ENCODE results near the gene C2orf74.
A peak's percentile ranks its signal among the peaks of the same experiment; 100 is the strongest.

GRCh38 chr2:61177727-61178549, 15.9 kb downstream of the C2orf74 start:
- TF ChIP-seq CTCF (IDR thresholded peaks at IDR 0.05) (no peak), POLR2A (IDR thresholded peaks at IDR 0.05; ENCODE audit: low read depth) (no peak), POLR2AphosphoS5 (IDR thresholded peaks at IDR 0.05) (peak in 1 of 2 donors; percentile 10), EP300 (IDR thresholded peaks at IDR 0.05) (no peak)
